PC-9 (cell line): Measurements from ENCODE around the gene C1GALT1C1. TPM values are rescaled to one million over a fixed set of nuclear protein-coding genes. Genes with fewer than 3 reads are reported as not detected.
"Not testable (repeated sequence)": the region's sequence is repeated elsewhere in the genome, so short reads cannot be mapped to it uniquely, and the experiment has no call there.

Experiments used
- BruUV-seq: library from RNA; stranded (reverse); fragments of 400-500 nt; replicated peaks from 2 replicates; lab custom pipeline; 2021; lab: Mats Ljungman, UMichigan
- CTCF ChIA-PET: fragments of 300-600 bp; sonication (Branson Sonifier 250); formaldehyde crosslinking; loops from one replicate; lab custom pipeline; 2022; ENCODE audit warnings: antibody characterized with exemption; lab: Charles Lee
- POLR2A ChIA-PET: fragments of 300-600 bp; sonication (Branson Sonifier 250); formaldehyde crosslinking; loops from one replicate; lab custom pipeline; 2022; ENCODE audit warnings: antibody characterized with exemption; ENCODE audit not compliant: unreplicated experiment; lab: Charles Lee
- DNase-seq, 2 experiments: peaks; one replicate each; pipeline versions ENCODE4 v3.0.0 to v3.0.0-alpha.2; 2015 to 2022; ENCODE audit warnings: mixed read lengths in 1 of 2
- H2AFZ ChIP-seq: fragments of 200-600 bp; sonication (generic); 2 replicates; pipeline ENCODE4 v1.8.1; 2017; ENCODE audit warnings: antibody characterized with exemption
- H3F3A ChIP-seq: fragments of 200-600 bp; sonication (generic); 2 replicates; pipeline ENCODE4 v1.8.1; 2017; ENCODE audit warnings: antibody characterized with exemption, mild to moderate bottlenecking, low read depth; ENCODE audit not compliant: insufficient read depth
- H3K27ac ChIP-seq: fragments of 200-600 bp; sonication (generic); 2 replicates; pipeline ENCODE4 v1.6.1; 2016; ENCODE audit warnings: mixed run types
- H3K27me3 ChIP-seq: fragments of 200-600 bp; sonication (generic); 2 replicates; pipeline ENCODE4 v1.6.1; 2016; ENCODE audit warnings: low read depth, mixed run types; ENCODE audit not compliant: insufficient read depth
- H3K36me3 ChIP-seq: fragments of 200-600 bp; sonication (generic); 2 replicates; pipeline ENCODE4 v1.6.1; 2016; ENCODE audit warnings: low read depth, mixed run types
- H3K4me1 ChIP-seq: fragments of 200-600 bp; sonication (generic); replicated peaks from 2 replicates; pipeline ENCODE4 v1.6.1; 2016; ENCODE audit warnings: mixed run types; ENCODE audit not compliant: insufficient read depth
- H3K4me2 ChIP-seq: fragments of 200-600 bp; sonication (generic); 2 replicates; pipeline ENCODE4 v1.6.1; 2017; ENCODE audit warnings: mixed run types
- H3K4me3 ChIP-seq: fragments of 200-600 bp; sonication (generic); 2 replicates; pipeline ENCODE4 v1.6.1; 2016; ENCODE audit warnings: mixed run types
- H3K79me2 ChIP-seq: fragments of 200-600 bp; sonication (generic); 2 replicates; pipeline ENCODE4 v1.6.1; 2017; ENCODE audit warnings: low read depth, mixed run types
- H3K9me2 ChIP-seq: fragments of 200-600 bp; sonication (generic); 2 replicates; pipeline ENCODE4 v1.8.1; 2017; ENCODE audit warnings: mild to moderate bottlenecking; ENCODE audit not compliant: insufficient read depth
- H3K9me3 ChIP-seq: fragments of 200-600 bp; sonication (generic); 2 replicates; pipeline ENCODE4 v1.8.1; 2016; ENCODE audit warnings: low read depth; ENCODE audit not compliant: insufficient read depth
- H4K20me1 ChIP-seq: fragments of 200-600 bp; sonication (generic); 2 replicates; pipeline ENCODE4 v1.8.1; 2017; ENCODE audit not compliant: insufficient read depth
- CTCF ChIP-seq: fragments of 200-600 bp; sonication (generic); conservative IDR thresholded peaks from 2 replicates; pipeline ENCODE4 v1.6.1; 2017; ENCODE audit warnings: mixed run types, antibody characterized with exemption, mild to moderate bottlenecking, moderate library complexity
- EZH2 ChIP-seq: fragments of 200-600 bp; sonication (generic); IDR thresholded peaks from 2 replicates; pipeline ENCODE4 v1.8.0; 2017; ENCODE audit warnings: antibody characterized with exemption, low read depth
- intact Hi-C: fragments of 100-400 bp; cut with micrococcal nuclease; formaldehyde crosslinking; loops from one replicate; pipeline ENCODE4 v1.10.0; 2022; ENCODE audit not compliant: unreplicated experiment
- total RNA-seq: library from RNA; stranded (reverse); gene quantifications from 2 replicates; pipeline ENCODE4 v1.2.3, GENCODE V29; 2021

C1GALT1C1 gene
- total RNA-seq, 1 experiment from 2014 or later, result 38.4 TPM

DNA sequence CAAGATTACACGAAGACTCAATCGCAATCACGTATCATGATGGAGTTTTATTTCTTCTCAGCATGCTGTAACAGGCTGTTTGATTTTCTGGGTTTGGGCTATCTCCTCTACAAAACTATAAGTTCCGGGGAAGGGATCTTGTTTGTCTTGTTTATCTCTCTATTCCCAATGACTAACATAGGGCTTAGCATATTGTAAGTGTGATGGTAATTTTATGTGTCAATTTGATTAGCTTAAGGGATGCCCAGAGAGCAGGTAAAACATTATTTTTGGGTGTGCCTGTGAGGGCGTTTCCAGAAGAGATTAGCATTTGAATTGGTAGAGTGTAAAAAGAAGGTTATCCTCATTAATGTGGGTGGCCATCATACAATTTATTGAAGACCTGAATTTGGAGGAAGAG, 32.8 kb upstream of the C1GALT1C1 start:
- H3K27me3 ChIP-seq, result no peaks in the 10 kb centered on the region
- no peaks in the 10 kb centered on the region for H3K9me3 ChIP-seq

DNA sequence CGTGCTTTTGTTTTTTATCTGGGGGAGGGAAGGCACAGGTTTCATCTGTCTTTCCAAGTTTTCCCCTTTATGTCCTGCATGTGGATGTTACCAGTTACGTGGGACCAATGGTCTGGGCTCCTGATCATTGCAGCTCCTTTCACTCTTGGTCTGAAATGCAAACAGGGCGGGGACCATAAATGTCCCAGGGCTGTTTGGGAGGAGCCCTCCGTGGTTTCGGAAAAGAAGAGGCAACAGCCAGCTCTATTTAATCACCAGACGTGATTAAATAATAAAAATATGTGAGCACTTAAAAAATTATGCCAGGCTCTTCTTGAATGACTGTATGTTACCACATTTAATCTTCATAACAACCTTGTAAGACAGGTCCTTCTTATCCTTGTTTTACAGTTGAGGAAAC, 30.8 kb upstream of the C1GALT1C1 start:
- Histone ChIP-seq H3K4me2 (peak overlapping the region; percentile 26; the same call in 1 of the 2 replicates), H3K27ac (peak overlapping the region; percentile 75), H3F3A (peaks cover 13% of the 10 kb centered on the region), H3K27me3 (no peaks in the 10 kb centered on the region), H3K79me2 (no peaks in the 10 kb centered on the region), H2AFZ (no peak overlapping the region), H3K4me3 (no peak overlapping the region), H4K20me1 (no peaks in the 10 kb centered on the region), H3K36me3 (no peaks in the 10 kb centered on the region), H3K9me3 (no peaks in the 10 kb centered on the region), H3K9me2 (no peaks in the 10 kb centered on the region), H3K4me1 (peaks cover 44% of the 10 kb centered on the region)
- BruUV-seq, result no TSS peak
- intact Hi-C loops, result loop anchor here (1.0 to 5.0 kb wide), 3 partner anchors 33 to 146 kb away; partner anchors contain the start of gene CUL4B
- DNase-seq, result peak; percentile 40 to 83
- ChIA-PET CTCF (no interaction called here), POLR2A (interaction anchor here (0.7 to 1.1 kb wide), 4 partner anchors 27 to 981 kb away, joined by 3 to 5 read pairs (median 4); no protein-coding TSS in a partner anchor)
- no peak for TF ChIP-seq EZH2
- no peak for TF ChIP-seq CTCF

More for the DNA sequence above, 32.8 kb upstream of the C1GALT1C1 start:
- ChIA-PET CTCF (interaction anchor here (0.6 to 1.0 kb wide), 2 partner anchors 181 to 211 kb away, joined by 3 to 6 read pairs; no protein-coding TSS in a partner anchor), POLR2A (no interaction called here)
- peaks cover 13% of the 10 kb centered on the region for H3F3A ChIP-seq
- no peak overlapping the region; the same call in 1 of the 2 replicates for H3K27ac ChIP-seq
- H3K9me2 ChIP-seq, result no peaks in the 10 kb centered on the region
- intact Hi-C loops, result loop anchor here (5.0 kb wide), 2 partner anchors 35 to 100 kb away; partner anchors contain the start of gene CUL4B
- BruUV-seq, result no TSS peak
- H3K4me3 ChIP-seq, result no peak overlapping the region
- no peaks in the 10 kb centered on the region for H3K36me3 ChIP-seq
- peaks cover 44% of the 10 kb centered on the region for H3K4me1 ChIP-seq
- no peaks in the 10 kb centered on the region for H3K79me2 ChIP-seq
- no peak overlapping the region for H2AFZ ChIP-seq
- no peak for DNase-seq
- no peak overlapping the region for H3K4me2 ChIP-seq
- no peaks in the 10 kb centered on the region for H4K20me1 ChIP-seq
- TF ChIP-seq CTCF, result no peak
- TF ChIP-seq EZH2, result no peak

GRCh38 chrX:120653000-120653399, 23.1 kb upstream of the C1GALT1C1 start:
- Histone ChIP-seq H2AFZ (no peak overlapping the region), H4K20me1 (no peaks in the 10 kb centered on the region), H3K79me2 (no peaks in the 10 kb centered on the region), H3K4me1 (peaks cover 10% of the 10 kb centered on the region; the same call in 1 of the 2 replicates), H3K4me3 (no peak overlapping the region), H3K9me2 (no peaks in the 10 kb centered on the region), H3K27ac (no peak overlapping the region), H3F3A (no peaks in the 10 kb centered on the region; the same call in 1 of the 2 replicates), H3K36me3 (no peaks in the 10 kb centered on the region), H3K27me3 (no peaks in the 10 kb centered on the region), H3K4me2 (no peak overlapping the region), H3K9me3 (no peaks in the 10 kb centered on the region)
- DNase-seq, result no peak
- TF ChIP-seq EZH2 (no peak), CTCF (no peak)
- ChIA-PET POLR2A (no interaction called here), CTCF (no interaction called here)
- intact Hi-C loops, result no loop called here
- BruUV-seq, result no TSS peak

DNA sequence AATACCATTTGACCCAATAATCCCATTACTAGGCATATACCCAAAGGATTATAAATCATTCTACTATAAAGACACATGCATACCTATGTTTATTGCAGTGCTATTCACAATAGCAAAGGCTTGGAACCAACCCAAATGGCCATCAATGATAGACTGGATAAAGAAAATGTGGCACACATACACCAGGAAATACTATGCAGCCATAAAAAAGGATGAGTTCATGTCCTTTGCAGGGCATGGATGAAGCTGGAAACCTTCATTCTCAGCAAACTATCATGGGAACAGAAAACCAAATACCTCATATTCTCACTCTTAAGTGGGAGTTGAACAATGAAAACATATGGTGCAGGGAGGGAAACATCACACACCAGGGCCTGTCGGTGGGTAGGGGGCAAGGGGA, 22.4 kb upstream of the C1GALT1C1 start:
- H3K9me3 ChIP-seq, H3K4me3 ChIP-seq, CTCF ChIA-PET, BruUV-seq, H3F3A ChIP-seq, H3K27ac ChIP-seq, H3K27me3 ChIP-seq, H2AFZ ChIP-seq, H3K36me3 ChIP-seq, H3K4me2 ChIP-seq, H3K79me2 ChIP-seq, intact Hi-C loops, H4K20me1 ChIP-seq, DNase-seq, POLR2A ChIA-PET, H3K9me2 ChIP-seq: not testable (repeated sequence)
- H3K4me1 ChIP-seq, result peaks cover 10% of the 10 kb centered on the region; the same call in 1 of the 2 replicates
